GM12874 (cell line): ENCODE data around the gene RERE.

Experiments used
- CTCF ChIP-seq: IDR thresholded peaks from 2 replicates; pipeline ENCODE4 v1.5.1; 2011; ENCODE audit warnings: low read depth, mild to moderate bottlenecking, control low read depth, low read length, moderate library complexity; ENCODE audit not compliant: insufficient read depth

The RERE gene

GRCh38 chr1:8664887-8665286 is 152.6 kb downstream of the RERE start:
- no peak for TF ChIP-seq CTCF

- no peak for TF ChIP-seq CTCF
Measured at GRCh38 chr1:8663915-8664329, 153.5 kb downstream of the RERE start.

- TF ChIP-seq CTCF = no peak
Measured at GRCh38 chr1:8663090-8663802, 154.2 kb downstream of the RERE start.

- TF ChIP-seq CTCF = no peak
Measured at GRCh38 chr1:8662380-8663072, 154.9 kb downstream of the RERE start.

GRCh38 chr1:8661185-8662110 is 156.0 kb downstream of the RERE start:
- no peak for TF ChIP-seq CTCF

- TF ChIP-seq CTCF = no peak
Measured at GRCh38 chr1:8660411-8660828, 157.0 kb downstream of the RERE start.

GRCh38 chr1:8659593-8659992 is 157.8 kb downstream of the RERE start:
- no peak for TF ChIP-seq CTCF
